MM.1S (cell line): ENCODE data around the gene SLC38A7.

Experiments
- DNase-seq: peaks from one replicate; pipeline ENCODE4 v3.0.0-alpha.2; 2015
- H2AFZ ChIP-seq: fragments of 300-600 bp; sonication (generic); 2 replicates; pipeline ENCODE4 v1.6.0; 2016; ENCODE audit warnings: antibody characterized with exemption, low read length
- H3F3A ChIP-seq: fragments of 300-600 bp; sonication (generic); 2 replicates; pipeline ENCODE4 v1.6.1; 2016; ENCODE audit warnings: mild to moderate bottlenecking, antibody characterized with exemption, low read length, moderate library complexity, mixed read lengths; ENCODE audit not compliant: insufficient read depth
- H3K27ac ChIP-seq: fragments of 300-600 bp; sonication (generic); 2 replicates; pipeline ENCODE4 v1.5.1; 2016; ENCODE audit warnings: mild to moderate bottlenecking, low read length
- H3K27me3 ChIP-seq: fragments of 300-600 bp; sonication (generic); replicated peaks from 2 replicates; pipeline ENCODE4 v1.6.0; 2016; ENCODE audit warnings: low read length; ENCODE audit not compliant: insufficient read depth
- H3K36me3 ChIP-seq: fragments of 300-600 bp; sonication (generic); replicated peaks from 2 replicates; pipeline ENCODE4 v1.6.1; 2016; ENCODE audit warnings: mild to moderate bottlenecking, low read length, mixed read lengths; ENCODE audit not compliant: insufficient read depth
- H3K4me1 ChIP-seq: fragments of 300-600 bp; sonication (generic); 2 replicates; pipeline ENCODE4 v1.6.1; 2016; ENCODE audit warnings: low read length, mixed read lengths
- H3K4me2 ChIP-seq: fragments of 300-600 bp; sonication (generic); 2 replicates; pipeline ENCODE4 v1.6.0; 2016; ENCODE audit warnings: low read depth, low read length
- H3K4me3 ChIP-seq: fragments of 300-600 bp; sonication (generic); 2 replicates; pipeline ENCODE4 v1.5.1; 2016; ENCODE audit warnings: low read length, mixed read lengths
- H3K79me2 ChIP-seq: fragments of 300-600 bp; sonication (generic); 2 replicates; pipeline ENCODE4 v1.6.1; 2016; ENCODE audit warnings: mixed run types, low read length, mixed read lengths
- H3K9ac ChIP-seq: fragments of 300-600 bp; sonication (generic); 2 replicates; pipeline ENCODE4 v1.6.1; 2016; ENCODE audit warnings: low read length, mixed read lengths
- H3K9me2 ChIP-seq: fragments of 300-600 bp; sonication (generic); replicated peaks from 2 replicates; pipeline ENCODE4 v1.6.1; 2016; ENCODE audit warnings: mild to moderate bottlenecking, low read length, mixed read lengths; ENCODE audit not compliant: insufficient read depth
- H3K9me3 ChIP-seq: fragments of 300-600 bp; sonication (generic); replicated peaks from 2 replicates; pipeline ENCODE4 v1.6.1; 2016; ENCODE audit warnings: mild to moderate bottlenecking, low read length, mixed read lengths; ENCODE audit not compliant: insufficient read depth
- H4K20me1 ChIP-seq: fragments of 300-600 bp; sonication (generic); 2 replicates; pipeline ENCODE4 v1.6.1; 2016; ENCODE audit warnings: mild to moderate bottlenecking, low read length, moderate library complexity, mixed read lengths; ENCODE audit not compliant: insufficient read depth
- CTCF ChIP-seq: fragments of 300-600 bp; sonication (generic); IDR thresholded peaks from 2 replicates; pipeline ENCODE4 v1.5.1; 2016; ENCODE audit warnings: antibody characterized with exemption, low read length, mixed read lengths
- EZH2 ChIP-seq: fragments of 300-600 bp; sonication (generic); optimal IDR thresholded peaks from 2 replicates; pipeline ENCODE3; 2017; ENCODE audit warnings: low read depth, mild to moderate bottlenecking, antibody characterized with exemption, low read length, mixed read lengths

Gene SLC38A7

DNA sequence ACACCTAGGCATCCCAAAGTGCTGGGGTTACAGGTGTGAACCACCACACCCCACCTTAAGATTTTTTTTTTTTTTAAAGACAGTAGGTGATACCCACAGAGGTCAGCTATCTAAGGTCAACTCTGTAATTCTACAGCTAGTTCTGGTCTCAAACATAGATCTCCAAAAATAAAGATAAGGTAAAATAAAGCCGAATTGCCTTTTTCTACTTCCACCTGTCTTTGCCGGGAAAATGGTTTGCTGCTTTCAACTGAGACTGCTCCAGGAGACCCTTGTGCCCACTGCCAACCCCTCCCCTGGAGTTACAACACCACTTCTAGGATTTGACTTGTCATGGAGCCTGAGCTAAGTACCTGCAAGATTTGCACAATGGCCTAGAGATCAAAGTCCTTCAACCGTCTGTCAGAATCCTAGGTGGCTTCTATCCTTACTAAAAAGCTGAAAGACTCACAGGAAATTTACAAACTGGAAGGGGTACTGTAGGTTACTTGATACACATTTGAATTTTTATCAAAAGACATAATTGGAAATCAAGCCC, 50.2 kb downstream of the SLC38A7 start:
- Histone ChIP-seq H3K4me3 (no peak overlapping the region), H3K4me1 (no peaks in the 10 kb centered on the region), H3K27me3 (no peaks in the 10 kb centered on the region), H3K9me2 (no peaks in the 10 kb centered on the region), H2AFZ (no peak overlapping the region), H4K20me1 (no peaks in the 10 kb centered on the region), H3K4me2 (no peak overlapping the region), H3K79me2 (peaks cover 3% of the 10 kb centered on the region), H3F3A (peaks cover 5% of the 10 kb centered on the region), H3K9ac (no peak overlapping the region), H3K27ac (no peak overlapping the region), H3K36me3 (no peaks in the 10 kb centered on the region), H3K9me3 (no peaks in the 10 kb centered on the region)
- TF ChIP-seq CTCF, result no peak
- no peak for DNase-seq

DNA sequence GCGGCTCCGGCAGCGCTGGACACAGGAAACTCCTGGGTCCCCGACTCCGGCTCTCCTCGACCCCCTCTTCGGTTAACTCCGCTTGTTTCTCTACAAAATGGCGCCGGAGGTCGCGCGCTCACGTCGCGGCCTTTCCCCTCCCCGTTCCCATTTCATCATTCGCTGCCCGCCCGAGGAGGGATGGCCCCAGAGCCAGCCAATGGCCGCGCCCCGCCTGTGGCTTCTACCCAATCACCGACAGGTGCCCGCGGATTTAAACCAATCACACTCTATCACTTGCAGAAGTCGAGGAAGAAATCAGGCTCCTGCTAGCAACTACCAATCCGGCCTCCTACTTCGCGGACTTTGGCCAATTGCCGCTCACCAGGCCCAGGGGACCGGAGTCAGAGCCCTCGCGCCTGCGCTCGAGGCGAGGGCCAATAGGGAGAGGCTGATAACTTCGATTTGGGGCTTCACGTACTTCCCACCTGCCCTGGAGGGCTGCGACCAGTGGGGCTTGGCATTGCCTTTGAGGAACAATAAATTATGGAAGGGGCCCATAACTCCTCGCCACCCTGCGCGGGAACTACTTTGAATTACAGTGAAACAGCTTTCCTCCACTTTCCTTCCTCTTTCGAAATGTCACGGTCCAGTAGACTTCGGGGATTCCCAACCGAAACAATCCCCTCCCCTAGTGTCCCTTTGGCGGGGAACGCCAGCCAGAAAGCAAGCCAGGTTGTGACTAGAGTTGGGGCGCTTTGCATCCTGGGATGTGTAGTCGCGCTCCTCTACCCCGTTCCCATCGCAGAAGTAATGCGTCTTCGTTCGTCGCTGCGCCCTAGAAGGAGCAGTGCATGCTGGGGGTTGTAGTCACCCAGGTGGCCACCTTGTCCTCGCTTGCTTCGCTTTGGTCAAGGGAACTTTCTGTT, 54.6 kb downstream of the SLC38A7 start, which contains the start of gene CNOT1:
Gene CNOT1 (minus strand): TSS at position 94 of the 908 bp plus-strand sequence. CDS start 30,489 bp downstream, outside the sequence.
- no peaks in the 10 kb centered on the region; the same call in 1 of the 2 replicates for H3K36me3 ChIP-seq
- no peaks in the 10 kb centered on the region for H3K9me2 ChIP-seq
- H3K27me3 ChIP-seq, result no peaks in the 10 kb centered on the region
- H3K4me3 ChIP-seq, result peak within 1 kb of the TSS; percentile 98
- no peak for TF ChIP-seq CTCF
- TF ChIP-seq EZH2, result no peak
- no peaks in the 10 kb centered on the region for H3K4me1 ChIP-seq
- H3K27ac ChIP-seq, result peak within 1 kb of the TSS; percentile 92
- peak within 1 kb of the TSS; percentile 75 for H3K4me2 ChIP-seq
- H3K79me2 ChIP-seq, result peaks cover 47% of the 10 kb centered on the region
- peaks cover 10% of the 10 kb centered on the region for H3F3A ChIP-seq
- H2AFZ ChIP-seq, result peak within 1 kb of the TSS; percentile 91
- DNase-seq, result peak; percentile 99
- no peaks in the 10 kb centered on the region for H3K9me3 ChIP-seq
- peak within 1 kb of the TSS; percentile 99 for H3K9ac ChIP-seq
- H4K20me1 ChIP-seq, result peaks cover 18% of the 10 kb centered on the region

GRCh38 chr16:58628845-58629732, 55.5 kb downstream of the SLC38A7 start:
- TF ChIP-seq EZH2, result no peak
- Histone ChIP-seq H2AFZ (peak overlapping the region; percentile 87), H3K27ac (peak overlapping the region; percentile 92), H3K36me3 (peaks cover 4% of the 10 kb centered on the region; the same call in 1 of the 2 replicates), H3K9ac (peak overlapping the region; percentile 99), H3K4me2 (peak overlapping the region; percentile 74), H3K9me2 (no peaks in the 10 kb centered on the region), H3K79me2 (peaks cover 56% of the 10 kb centered on the region), H3K4me3 (peak overlapping the region; percentile 98), H4K20me1 (peaks cover 26% of the 10 kb centered on the region), H3K9me3 (no peaks in the 10 kb centered on the region), H3K4me1 (no peaks in the 10 kb centered on the region), H3K27me3 (no peaks in the 10 kb centered on the region), H3F3A (peaks cover 10% of the 10 kb centered on the region)
- peak; percentile 62 for DNase-seq
